Colonic mucosa (tissue), 4 donors: ENCODE data around the gene EYS. TPM values are rescaled to one million over a fixed set of nuclear protein-coding genes. Genes with fewer than 3 reads are reported as not detected.

Source experiments
- DNase-seq: peaks from one replicate; pipeline ENCODE4 v3.0.0-alpha.2; 2020
- H3K27ac ChIP-seq: fragments of 200-600 bp; one replicate; pipeline ENCODE4 v1.8.0; 2021
- H3K27me3 ChIP-seq: fragments of 200-600 bp; one replicate; pipeline ENCODE4 v1.8.0; 2021
- H3K36me3 ChIP-seq: fragments of 200-600 bp; one replicate; pipeline ENCODE4 v1.8.0; 2021
- H3K4me1 ChIP-seq: fragments of 200-600 bp; one replicate; pipeline ENCODE4 v1.8.0; 2021; ENCODE audit warnings: mild to moderate bottlenecking
- H3K4me3 ChIP-seq: fragments of 200-600 bp; one replicate; pipeline ENCODE4 v1.8.0; 2021
- H3K9ac ChIP-seq, 2 donors: one replicate each; pipeline ENCODE4 v1.7.0; 2013; ENCODE audit warnings: control low read depth in 2 of 2, low read depth in 2 of 2, low read length in 2 of 2
- H3K9me3 ChIP-seq: fragments of 200-600 bp; one replicate; pipeline ENCODE4 v1.8.0; 2021
- CTCF ChIP-seq: fragments of 200-600 bp; IDR thresholded peaks from one replicate; pipeline ENCODE4 v1.8.0; 2022; ENCODE audit warnings: antibody characterized with exemption, mild to moderate bottlenecking
- intact Hi-C: fragments of 100-400 bp; cut with DNase I; formaldehyde crosslinking; loops from one replicate; pipeline ENCODE4 v1.14.1; 2022
- total RNA-seq, 2 donors: library from RNA; stranded (reverse); fragmentation: NEBNext Ultra II Directional in 1 of 2; extraction: Animal tissue kit (Norgen Biotek cat#: 25700) in 1 of 2; gene quantifications; one replicate each; pipeline ENCODE4 v1.2.1, GENCODE V29; 2021
- donor health status: healthy.
- donor health status: DM: no; HTN: no; CAD: no.
- donor health status: DM: no; HTN: no; CAD: no.

The EYS gene
- total RNA-seq, 2 donors from 2014 or later: 0.64 to 0.82 TPM

GRCh38 chr6:64146094-64146493 lies 1560.9 kb downstream of the EYS start:
- Histone ChIP-seq H3K27me3 (no peaks in the 10 kb centered on the region), H3K4me1 (no peaks in the 10 kb centered on the region), H3K27ac (no peak overlapping the region), H3K9me3 (no peaks in the 10 kb centered on the region), H3K9ac (no peak overlapping the region), H3K36me3 (no peaks in the 10 kb centered on the region), H3K4me3 (no peak overlapping the region)
- intact Hi-C loops: no loop called here
- no peak for DNase-seq
- no peak for TF ChIP-seq CTCF

GRCh38 chr6:64145658-64146057 lies 1561.4 kb downstream of the EYS start:
- intact Hi-C loops: no loop called here
- Histone ChIP-seq H3K27me3 (no peaks in the 10 kb centered on the region), H3K4me1 (no peaks in the 10 kb centered on the region), H3K9ac (no peak overlapping the region), H3K27ac (no peak overlapping the region), H3K4me3 (no peak overlapping the region), H3K36me3 (no peaks in the 10 kb centered on the region), H3K9me3 (no peaks in the 10 kb centered on the region)
- TF ChIP-seq CTCF: no peak
- DNase-seq: no peak

- Histone ChIP-seq H3K27me3 (no peaks in the 10 kb centered on the region), H3K4me1 (no peaks in the 10 kb centered on the region), H3K27ac (no peak overlapping the region), H3K9me3 (no peaks in the 10 kb centered on the region), H3K9ac (no peak overlapping the region), H3K36me3 (no peaks in the 10 kb centered on the region), H3K4me3 (no peak overlapping the region)
- intact Hi-C loops: no loop called here
- no peak for TF ChIP-seq CTCF
- no peak for DNase-seq
Observed at GRCh38 chr6:64143101-64143500, 1563.9 kb downstream of the EYS start.

- Histone ChIP-seq H3K36me3 (no peaks in the 10 kb centered on the region), H3K4me3 (no peak overlapping the region), H3K27ac (no peak overlapping the region), H3K9me3 (no peaks in the 10 kb centered on the region), H3K9ac (no peak overlapping the region), H3K4me1 (no peaks in the 10 kb centered on the region), H3K27me3 (no peaks in the 10 kb centered on the region)
- intact Hi-C loops: no loop called here
- no peak for TF ChIP-seq CTCF
- no peak for DNase-seq
Observed at GRCh38 chr6:64141680-64142079, 1565.3 kb downstream of the EYS start.

- no peak for DNase-seq
- Histone ChIP-seq H3K4me3 (no peak overlapping the region), H3K27ac (no peak overlapping the region), H3K9me3 (no peaks in the 10 kb centered on the region), H3K27me3 (no peaks in the 10 kb centered on the region), H3K9ac (no peak overlapping the region), H3K36me3 (no peaks in the 10 kb centered on the region), H3K4me1 (no peaks in the 10 kb centered on the region)
- intact Hi-C loops: no loop called here
- TF ChIP-seq CTCF: no peak
Observed at GRCh38 chr6:64128301-64129024, 1578.6 kb downstream of the EYS start.
